Loucy (cell line): ENCODE measurements around the gene PSME3.
"Not testable (repeated sequence)": the region's sequence is repeated elsewhere in the genome, so short reads cannot be mapped to it uniquely, and the experiment has no call there.

Source experiments
- H2AFZ ChIP-seq: fragments of 200-600 bp; sonication (generic); 2 replicates; pipeline ENCODE4 v1.6.0; 2016; ENCODE audit warnings: antibody characterized with exemption, mild to moderate bottlenecking, low read length, moderate library complexity
- H3F3A ChIP-seq: fragments of 200-600 bp; 2 replicates; pipeline ENCODE4 v1.6.0; 2016; ENCODE audit warnings: antibody characterized with exemption, low read depth, mild to moderate bottlenecking
- H3K27me3 ChIP-seq: fragments of 200-600 bp; sonication (generic); 2 replicates; pipeline ENCODE4 v1.6.1; 2014; ENCODE audit warnings: low read length, mild to moderate bottlenecking; ENCODE audit not compliant: insufficient read depth, poor library complexity, severe bottlenecking
- H3K36me3 ChIP-seq: fragments of 200-600 bp; sonication (generic); 2 replicates; pipeline ENCODE4 v1.6.1; 2016; ENCODE audit warnings: low read length; ENCODE audit not compliant: insufficient read depth
- H3K4me1 ChIP-seq: fragments of 200-600 bp; sonication (generic); 2 replicates; pipeline ENCODE4 v1.5.1; 2014; ENCODE audit warnings: low read length, mild to moderate bottlenecking; ENCODE audit not compliant: insufficient read depth, poor library complexity, severe bottlenecking
- H3K4me2 ChIP-seq: fragments of 200-600 bp; sonication (generic); 2 replicates; pipeline ENCODE4 v1.6.0; 2014; ENCODE audit warnings: antibody characterized with exemption, low read length, low read depth, mild to moderate bottlenecking; ENCODE audit not compliant: poor library complexity, severe bottlenecking
- H3K4me3 ChIP-seq: fragments of 200-600 bp; sonication (generic); 2 replicates; pipeline ENCODE4 v1.5.1; 2014; ENCODE audit warnings: low read length, mild to moderate bottlenecking, mixed read lengths; ENCODE audit not compliant: poor library complexity, severe bottlenecking
- H3K79me2 ChIP-seq: fragments of 200-600 bp; sonication (generic); 2 replicates; pipeline ENCODE4 v1.6.1; 2014; ENCODE audit warnings: low read length; ENCODE audit not compliant: insufficient read depth
- H3K9ac ChIP-seq: fragments of 200-600 bp; sonication (generic); 2 replicates; pipeline ENCODE4 v1.6.0; 2014; ENCODE audit warnings: mild to moderate bottlenecking, low read depth, low read length, moderate library complexity; ENCODE audit not compliant: poor library complexity, severe bottlenecking
- H3K9me2 ChIP-seq: fragments of 200-600 bp; sonication (generic); replicated peaks from 2 replicates; pipeline ENCODE4 v1.6.1; 2016; ENCODE audit warnings: low read depth, low read length, mixed read lengths
- H3K9me3 ChIP-seq: fragments of 200-600 bp; sonication (generic); 2 replicates; pipeline ENCODE4 v1.6.1; 2014; ENCODE audit warnings: mild to moderate bottlenecking, antibody characterized with exemption, low read length, low read depth; ENCODE audit not compliant: insufficient read depth
- H4K20me1 ChIP-seq: fragments of 200-600 bp; sonication (generic); 2 replicates; pipeline ENCODE4 v1.6.0; 2014; ENCODE audit warnings: antibody characterized with exemption, low read length, mild to moderate bottlenecking; ENCODE audit not compliant: insufficient read depth, poor library complexity, severe bottlenecking
- EZH2phosphoT487 ChIP-seq: fragments of 200-600 bp; IDR thresholded peaks from 2 replicates; pipeline ENCODE4 v1.6.1; 2018; ENCODE audit warnings: antibody characterized with exemption, mild to moderate bottlenecking, moderate library complexity, borderline replicate concordance
- TF ChIP-seq, protein P1 (sequence below): fragments of 200-600 bp; sonication (generic); conservative IDR thresholded peaks from 2 replicates; pipeline ENCODE4 v1.5.1; 2014; ENCODE audit warnings: mild to moderate bottlenecking, antibody characterized with exemption, low read length

PSME3 gene

DNA sequence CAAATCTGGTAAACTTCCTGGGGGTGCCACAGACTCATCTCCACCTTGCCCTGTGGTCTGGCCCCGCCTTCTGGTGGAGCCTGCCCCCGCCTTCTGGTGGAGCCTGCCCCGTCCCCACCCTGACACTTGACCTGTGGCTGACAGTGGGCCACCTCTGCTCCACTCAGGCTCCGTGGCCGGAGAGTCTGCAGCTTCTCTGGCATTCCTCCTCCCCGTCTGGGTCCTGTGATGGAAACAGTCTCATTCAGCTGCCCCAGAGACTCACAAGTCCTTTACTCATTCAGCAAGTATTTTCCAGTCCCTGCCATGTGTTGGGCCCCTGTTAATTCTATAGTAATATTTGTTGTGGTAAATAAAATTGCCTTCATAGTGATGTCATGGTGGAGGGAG, 46.4 kb downstream of the PSME3 start:
- Histone ChIP-seq H3K4me1 (no peaks in the 10 kb centered on the region), H3K27me3 (no peaks in the 10 kb centered on the region), H3K36me3 (no peaks in the 10 kb centered on the region), H3K9me2 (no peaks in the 10 kb centered on the region), H3K9me3 (no peaks in the 10 kb centered on the region), H4K20me1 (no peaks in the 10 kb centered on the region), H3K79me2 (no peaks in the 10 kb centered on the region), H3K4me3 (no peak overlapping the region), H3F3A (no peaks in the 10 kb centered on the region), H2AFZ (no peak overlapping the region), H3K4me2 (no peak overlapping the region), H3K9ac (no peak overlapping the region)
- TF ChIP-seq, protein P1, sequence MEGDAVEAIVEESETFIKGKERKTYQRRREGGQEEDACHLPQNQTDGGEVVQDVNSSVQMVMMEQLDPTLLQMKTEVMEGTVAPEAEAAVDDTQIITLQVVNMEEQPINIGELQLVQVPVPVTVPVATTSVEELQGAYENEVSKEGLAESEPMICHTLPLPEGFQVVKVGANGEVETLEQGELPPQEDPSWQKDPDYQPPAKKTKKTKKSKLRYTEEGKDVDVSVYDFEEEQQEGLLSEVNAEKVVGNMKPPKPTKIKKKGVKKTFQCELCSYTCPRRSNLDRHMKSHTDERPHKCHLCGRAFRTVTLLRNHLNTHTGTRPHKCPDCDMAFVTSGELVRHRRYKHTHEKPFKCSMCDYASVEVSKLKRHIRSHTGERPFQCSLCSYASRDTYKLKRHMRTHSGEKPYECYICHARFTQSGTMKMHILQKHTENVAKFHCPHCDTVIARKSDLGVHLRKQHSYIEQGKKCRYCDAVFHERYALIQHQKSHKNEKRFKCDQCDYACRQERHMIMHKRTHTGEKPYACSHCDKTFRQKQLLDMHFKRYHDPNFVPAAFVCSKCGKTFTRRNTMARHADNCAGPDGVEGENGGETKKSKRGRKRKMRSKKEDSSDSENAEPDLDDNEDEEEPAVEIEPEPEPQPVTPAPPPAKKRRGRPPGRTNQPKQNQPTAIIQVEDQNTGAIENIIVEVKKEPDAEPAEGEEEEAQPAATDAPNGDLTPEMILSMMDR, result no peak
- no peak for TF ChIP-seq EZH2phosphoT487

DNA sequence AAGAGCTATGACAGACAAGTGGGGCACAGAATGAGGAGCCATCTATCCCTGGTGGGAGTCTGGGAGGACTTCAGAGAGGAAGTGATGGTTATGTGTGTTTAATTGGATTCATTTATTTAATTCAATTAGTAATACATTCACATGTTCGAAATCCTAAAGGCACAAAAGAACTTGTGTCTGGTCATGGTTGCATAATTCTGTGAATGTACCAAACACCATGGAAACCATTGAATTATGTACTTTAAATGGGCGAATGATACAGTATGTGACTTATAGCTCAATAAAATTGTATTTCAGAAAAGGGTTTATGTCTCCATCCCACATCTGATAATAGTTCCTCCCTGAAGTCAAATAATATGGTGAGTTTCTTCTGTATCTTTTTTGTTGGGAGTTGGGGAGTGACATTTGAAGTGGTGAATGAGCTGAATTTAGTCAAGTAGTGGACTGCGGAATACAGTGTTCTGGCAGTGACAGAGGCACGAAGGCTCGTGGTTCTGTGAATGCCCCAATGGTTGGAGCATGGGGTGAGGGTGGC, 47.6 kb downstream of the PSME3 start:
- Histone ChIP-seq H3K9ac (no peak overlapping the region), H3K9me3 (no peaks in the 10 kb centered on the region), H3K36me3 (no peaks in the 10 kb centered on the region), H3K4me1 (no peaks in the 10 kb centered on the region), H3K9me2 (no peaks in the 10 kb centered on the region), H2AFZ (no peak overlapping the region), H4K20me1 (no peaks in the 10 kb centered on the region), H3F3A (no peaks in the 10 kb centered on the region), H3K79me2 (no peaks in the 10 kb centered on the region), H3K27me3 (no peaks in the 10 kb centered on the region), H3K4me3 (no peak overlapping the region), H3K4me2 (no peak overlapping the region)
- no peak for TF ChIP-seq EZH2phosphoT487
- TF ChIP-seq, protein P1, result no peak

DNA sequence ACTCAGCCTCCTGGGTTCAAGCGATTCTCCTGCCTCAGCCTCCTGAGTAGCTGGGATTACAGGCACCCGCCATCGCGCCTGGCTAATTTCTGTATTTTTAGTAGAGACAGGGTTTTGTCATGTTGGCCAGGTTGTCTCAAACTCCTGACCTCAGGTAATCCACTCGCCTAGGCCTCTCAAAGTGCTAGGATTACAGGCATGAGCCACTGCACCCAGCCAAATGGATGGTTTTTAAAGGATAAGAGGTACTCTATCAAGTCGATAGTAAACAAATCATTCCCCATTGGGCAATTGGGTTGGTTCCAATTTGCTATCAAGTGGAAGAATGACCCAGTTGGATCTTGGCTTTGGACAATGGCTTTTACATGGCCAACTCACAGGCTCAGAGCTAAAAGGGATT, 48.5 kb downstream of the PSME3 start:
- not testable (repeated sequence) for H3F3A ChIP-seq, H3K4me2 ChIP-seq, H3K9me3 ChIP-seq, H3K27me3 ChIP-seq, H2AFZ ChIP-seq, H4K20me1 ChIP-seq, H3K9me2 ChIP-seq, H3K79me2 ChIP-seq, H3K4me3 ChIP-seq, H3K36me3 ChIP-seq, H3K4me1 ChIP-seq, H3K9ac ChIP-seq

DNA sequence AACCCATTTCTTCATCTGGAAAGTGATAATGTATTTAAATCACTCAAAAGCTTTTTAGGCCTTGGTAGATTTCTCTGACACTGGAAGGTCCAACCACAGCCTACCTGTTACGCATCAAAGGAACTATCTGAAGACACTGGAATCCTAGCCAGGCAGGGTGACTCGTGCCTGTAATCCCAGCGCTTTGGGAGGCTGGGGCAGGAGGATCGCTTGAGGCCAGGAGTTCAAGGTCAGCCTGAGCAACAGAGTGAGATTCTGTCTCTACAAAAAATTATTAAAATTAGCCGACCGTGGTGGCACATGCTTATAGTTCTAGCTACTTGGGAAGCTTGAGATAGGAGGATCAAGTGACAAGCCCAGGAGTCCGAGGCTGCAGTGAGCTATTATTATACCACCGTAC, 49.0 kb downstream of the PSME3 start:
- Histone ChIP-seq H4K20me1 (no peaks in the 10 kb centered on the region), H3K9me3 (no peaks in the 10 kb centered on the region), H3F3A (no peaks in the 10 kb centered on the region), H3K36me3 (no peaks in the 10 kb centered on the region), H3K9me2 (no peaks in the 10 kb centered on the region), H3K4me2 (no peak overlapping the region), H3K9ac (no peak overlapping the region), H2AFZ (no peak overlapping the region), H3K27me3 (no peaks in the 10 kb centered on the region), H3K4me1 (no peaks in the 10 kb centered on the region), H3K79me2 (no peaks in the 10 kb centered on the region), H3K4me3 (no peak overlapping the region)
- no peak for TF ChIP-seq EZH2phosphoT487
- TF ChIP-seq, protein P1, result no peak
